Measurements from ENCODE around the gene TMPRSS13.

TMPRSS13 gene

GRCh38 chr11:117940736-117941135, 11.5 kb upstream of the TMPRSS13 start:
- Histone ChIP-seq H3K4me1 (ENCODE audit: insufficient read depth, poor library complexity, severe bottlenecking) (no peaks in the 10 kb centered on the region), H3K27me3 (ENCODE audit: insufficient read depth, poor library complexity, severe bottlenecking) (no peaks in the 10 kb centered on the region), H3K27ac (ENCODE audit: poor library complexity, severe bottlenecking) (no peak overlapping the region), H3K4me3 (ENCODE audit: severe bottlenecking) (no peak overlapping the region), H3K36me3 (ENCODE audit: low read depth) (no peaks in the 10 kb centered on the region), H3K9me3 (ENCODE audit: severe bottlenecking) (no peaks in the 10 kb centered on the region)
- DNase-seq (ENCODE audit: low spot score) (no peak), ATAC-seq (ENCODE audit: low read depth) (no peak)
- no peak for TF ChIP-seq CTCF (IDR thresholded peaks at IDR 0.05; ENCODE audit: poor library complexity, severe bottlenecking)

DNA sequence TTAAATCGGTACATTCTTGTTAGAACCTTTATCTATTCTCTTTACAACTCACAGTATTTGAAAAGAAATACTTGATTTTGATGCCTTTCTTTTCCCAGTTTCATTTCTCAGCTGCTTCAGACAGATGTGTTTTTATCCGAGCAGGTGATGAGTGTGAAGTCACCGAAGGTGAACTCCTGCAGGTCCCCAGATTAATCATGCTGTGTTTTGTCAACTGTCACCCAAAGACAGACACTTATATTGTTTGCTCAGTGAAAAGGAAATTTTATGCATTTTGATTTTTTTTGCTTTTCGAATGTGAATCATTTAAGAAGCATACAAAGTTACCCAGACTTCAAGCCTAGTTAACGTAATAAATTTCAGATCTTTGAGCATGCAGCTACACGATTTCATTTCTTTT, 7.8 kb upstream of the TMPRSS13 start:
- H3K9me3 ChIP-seq (ENCODE audit: severe bottlenecking): no peaks in the 10 kb centered on the region
- H3K36me3 ChIP-seq (ENCODE audit: low read depth): no peaks in the 10 kb centered on the region
- ATAC-seq (ENCODE audit: low read depth) (no peak), DNase-seq (ENCODE audit: low spot score) (no peak)
- no peak overlapping the region for H3K4me3 ChIP-seq (ENCODE audit: severe bottlenecking)
- H3K27me3 ChIP-seq (ENCODE audit: insufficient read depth, poor library complexity, severe bottlenecking): no peaks in the 10 kb centered on the region
- no peak overlapping the region for H3K27ac ChIP-seq (ENCODE audit: poor library complexity, severe bottlenecking)
- TF ChIP-seq CTCF (IDR thresholded peaks at IDR 0.05; ENCODE audit: poor library complexity, severe bottlenecking): no peak
- H3K4me1 ChIP-seq (ENCODE audit: insufficient read depth, poor library complexity, severe bottlenecking): no peaks in the 10 kb centered on the region

DNA sequence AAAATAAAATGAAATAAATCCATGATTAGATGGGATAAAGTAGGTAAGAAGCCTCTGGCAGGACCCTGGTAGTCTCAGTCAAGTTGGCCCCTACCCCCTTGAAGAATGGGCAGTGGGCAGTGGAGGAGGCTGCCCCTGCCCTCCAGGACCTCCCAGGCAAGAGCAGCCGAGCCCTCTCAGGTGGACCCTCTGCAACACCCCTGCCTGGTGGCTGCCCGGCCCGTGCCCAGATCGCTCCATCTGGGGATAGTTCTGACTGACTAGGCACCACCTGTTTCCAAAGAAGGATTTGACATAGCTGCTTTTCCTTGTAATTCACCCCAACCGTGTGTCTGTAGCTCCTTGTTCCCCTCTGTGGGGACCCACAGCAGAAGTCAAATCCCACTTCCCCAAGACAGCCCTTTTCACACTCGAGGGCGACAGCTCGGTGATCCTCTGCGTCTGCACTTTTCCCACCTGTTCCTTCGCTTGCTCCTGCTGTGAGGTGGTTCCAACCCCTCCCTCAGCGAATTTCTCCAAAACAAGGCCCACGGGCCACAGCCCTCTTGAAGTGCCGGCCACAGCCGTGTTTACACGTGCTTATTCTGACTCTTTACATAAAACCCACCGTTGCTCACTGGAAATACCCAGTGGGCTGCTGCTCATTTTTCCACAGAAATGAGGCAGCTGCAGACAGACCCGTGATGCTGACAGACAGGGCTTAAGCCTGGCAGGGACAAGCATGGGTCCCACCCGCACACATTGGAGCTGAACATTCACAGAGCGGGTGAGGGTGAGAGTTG, 5.5 kb upstream of the TMPRSS13 start:
- no peak for ATAC-seq (ENCODE audit: low read depth)
- Histone ChIP-seq H3K4me3 (ENCODE audit: severe bottlenecking) (no peak overlapping the region), H3K27me3 (ENCODE audit: insufficient read depth, poor library complexity, severe bottlenecking) (no peaks in the 10 kb centered on the region), H3K9me3 (ENCODE audit: severe bottlenecking) (no peaks in the 10 kb centered on the region), H3K4me1 (ENCODE audit: insufficient read depth, poor library complexity, severe bottlenecking) (peaks cover under 1% of the 10 kb centered on the region), H3K36me3 (ENCODE audit: low read depth) (no peaks in the 10 kb centered on the region), H3K27ac (ENCODE audit: poor library complexity, severe bottlenecking) (no peak overlapping the region)
- TF ChIP-seq CTCF (IDR thresholded peaks at IDR 0.05; ENCODE audit: poor library complexity, severe bottlenecking): no peak
- peak; percentile 19 for DNase-seq (ENCODE audit: low spot score)

DNA sequence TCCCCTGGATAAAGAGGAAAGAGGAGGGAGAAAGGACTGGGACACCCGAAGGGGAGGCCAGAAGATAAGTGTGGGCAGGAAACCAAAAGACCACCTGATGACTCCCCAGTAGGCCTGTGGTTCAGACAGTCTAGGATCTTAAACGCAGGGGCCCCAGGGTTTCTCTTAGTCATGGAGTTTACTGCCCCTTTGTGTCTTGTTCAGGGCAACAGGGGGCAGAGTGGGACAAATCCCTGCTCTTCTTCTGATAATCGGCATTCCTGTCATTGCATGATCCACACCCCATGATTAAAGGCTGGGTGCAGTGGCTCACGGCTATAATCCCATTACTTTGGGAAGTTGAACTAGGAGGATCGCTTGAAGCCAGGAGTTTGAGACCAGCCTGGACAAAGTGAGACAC, 4.7 kb upstream of the TMPRSS13 start:
- Histone ChIP-seq H3K4me3 (ENCODE audit: severe bottlenecking) (no peak overlapping the region), H3K9me3 (ENCODE audit: severe bottlenecking) (no peaks in the 10 kb centered on the region), H3K27ac (ENCODE audit: poor library complexity, severe bottlenecking) (no peak overlapping the region), H3K4me1 (ENCODE audit: insufficient read depth, poor library complexity, severe bottlenecking) (peaks cover 6% of the 10 kb centered on the region), H3K36me3 (ENCODE audit: low read depth) (no peaks in the 10 kb centered on the region), H3K27me3 (ENCODE audit: insufficient read depth, poor library complexity, severe bottlenecking) (no peaks in the 10 kb centered on the region)
- DNase-seq (ENCODE audit: low spot score): peak; percentile 9
- TF ChIP-seq CTCF (IDR thresholded peaks at IDR 0.05; ENCODE audit: poor library complexity, severe bottlenecking): no peak
- no peak for ATAC-seq (ENCODE audit: low read depth)

GRCh38 chr11:117933475-117933874, 4.3 kb upstream of the TMPRSS13 start:
- ATAC-seq (ENCODE audit: low read depth): no peak
- Histone ChIP-seq H3K27ac (ENCODE audit: poor library complexity, severe bottlenecking) (no peak overlapping the region), H3K36me3 (ENCODE audit: low read depth) (no peaks in the 10 kb centered on the region), H3K4me1 (ENCODE audit: insufficient read depth, poor library complexity, severe bottlenecking) (peaks cover 7% of the 10 kb centered on the region), H3K27me3 (ENCODE audit: insufficient read depth, poor library complexity, severe bottlenecking) (no peaks in the 10 kb centered on the region), H3K4me3 (ENCODE audit: severe bottlenecking) (no peak overlapping the region), H3K9me3 (ENCODE audit: severe bottlenecking) (no peaks in the 10 kb centered on the region)
- no peak for DNase-seq (ENCODE audit: low spot score)
- TF ChIP-seq CTCF (IDR thresholded peaks at IDR 0.05; ENCODE audit: poor library complexity, severe bottlenecking): no peak

Data from RWPE2 (cell line).